ENCODE measurements around the gene HNRNPA2B1.

DNA sequence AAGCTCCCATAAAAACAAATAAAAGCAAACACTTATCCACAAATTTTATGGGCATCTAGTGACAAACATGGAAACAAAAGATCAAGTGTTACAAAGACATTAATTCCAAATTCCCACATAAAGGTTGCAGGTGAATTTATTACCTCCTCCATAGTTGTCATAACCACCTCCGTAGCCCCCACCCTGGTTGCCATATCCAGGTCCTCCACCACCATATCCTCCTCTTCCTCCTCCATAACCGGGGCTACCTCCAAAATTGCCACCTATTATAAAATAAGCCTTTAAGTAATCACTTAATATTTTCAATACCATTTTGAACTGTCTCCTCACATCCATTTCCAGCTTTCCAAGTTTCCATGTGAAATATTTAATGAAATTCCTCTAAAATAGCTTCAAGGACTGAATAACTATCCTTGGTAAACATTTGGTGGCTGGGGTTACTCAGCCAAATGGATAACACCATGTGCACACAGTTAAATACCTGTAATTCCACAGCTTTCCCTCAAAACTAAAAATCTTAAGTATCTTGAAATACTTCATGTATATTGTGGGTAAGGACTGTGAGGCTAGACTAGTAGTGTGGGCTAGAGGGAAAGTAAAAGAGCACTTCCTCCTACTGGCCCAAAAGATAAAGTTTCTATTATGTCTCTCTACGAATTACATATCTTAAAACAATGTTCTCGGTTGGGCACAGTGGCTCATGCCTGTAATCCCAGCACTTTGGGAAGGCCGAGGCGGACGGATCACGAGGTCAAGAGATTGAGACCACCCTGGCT is 6.9 kb downstream of the HNRNPA2B1 start:
- TF ChIP-seq, protein P1, sequence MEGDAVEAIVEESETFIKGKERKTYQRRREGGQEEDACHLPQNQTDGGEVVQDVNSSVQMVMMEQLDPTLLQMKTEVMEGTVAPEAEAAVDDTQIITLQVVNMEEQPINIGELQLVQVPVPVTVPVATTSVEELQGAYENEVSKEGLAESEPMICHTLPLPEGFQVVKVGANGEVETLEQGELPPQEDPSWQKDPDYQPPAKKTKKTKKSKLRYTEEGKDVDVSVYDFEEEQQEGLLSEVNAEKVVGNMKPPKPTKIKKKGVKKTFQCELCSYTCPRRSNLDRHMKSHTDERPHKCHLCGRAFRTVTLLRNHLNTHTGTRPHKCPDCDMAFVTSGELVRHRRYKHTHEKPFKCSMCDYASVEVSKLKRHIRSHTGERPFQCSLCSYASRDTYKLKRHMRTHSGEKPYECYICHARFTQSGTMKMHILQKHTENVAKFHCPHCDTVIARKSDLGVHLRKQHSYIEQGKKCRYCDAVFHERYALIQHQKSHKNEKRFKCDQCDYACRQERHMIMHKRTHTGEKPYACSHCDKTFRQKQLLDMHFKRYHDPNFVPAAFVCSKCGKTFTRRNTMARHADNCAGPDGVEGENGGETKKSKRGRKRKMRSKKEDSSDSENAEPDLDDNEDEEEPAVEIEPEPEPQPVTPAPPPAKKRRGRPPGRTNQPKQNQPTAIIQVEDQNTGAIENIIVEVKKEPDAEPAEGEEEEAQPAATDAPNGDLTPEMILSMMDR (IDR thresholded peaks at IDR 0.05) = no peak
- TF ChIP-seq ETV6 (CRISPR knock-in tag; IDR thresholded peaks at IDR 0.05) (no peak), NR3C1 (CRISPR knock-in tag; conservative IDR thresholded peaks at IDR 0.05; ENCODE audit: low read depth) (no peak), ZNF416 (CRISPR knock-in tag; IDR thresholded peaks at IDR 0.05) (no peak), NR1H2 (CRISPR knock-in tag; IDR thresholded peaks at IDR 0.05) (no peak), ZNF121 (CRISPR knock-in tag; IDR thresholded peaks at IDR 0.05) (no peak)
- TF ChIP-seq, protein P2, sequence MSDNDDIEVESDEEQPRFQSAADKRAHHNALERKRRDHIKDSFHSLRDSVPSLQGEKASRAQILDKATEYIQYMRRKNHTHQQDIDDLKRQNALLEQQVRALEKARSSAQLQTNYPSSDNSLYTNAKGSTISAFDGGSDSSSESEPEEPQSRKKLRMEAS (CRISPR knock-in tag; IDR thresholded peaks at IDR 0.05) = no peak
- TF ChIP-seq, protein P3, sequence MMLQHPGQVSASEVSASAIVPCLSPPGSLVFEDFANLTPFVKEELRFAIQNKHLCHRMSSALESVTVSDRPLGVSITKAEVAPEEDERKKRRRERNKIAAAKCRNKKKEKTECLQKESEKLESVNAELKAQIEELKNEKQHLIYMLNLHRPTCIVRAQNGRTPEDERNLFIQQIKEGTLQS (CRISPR knock-in tag; conservative IDR thresholded peaks at IDR 0.05) = no peak
- TF ChIP-seq, protein P4, sequence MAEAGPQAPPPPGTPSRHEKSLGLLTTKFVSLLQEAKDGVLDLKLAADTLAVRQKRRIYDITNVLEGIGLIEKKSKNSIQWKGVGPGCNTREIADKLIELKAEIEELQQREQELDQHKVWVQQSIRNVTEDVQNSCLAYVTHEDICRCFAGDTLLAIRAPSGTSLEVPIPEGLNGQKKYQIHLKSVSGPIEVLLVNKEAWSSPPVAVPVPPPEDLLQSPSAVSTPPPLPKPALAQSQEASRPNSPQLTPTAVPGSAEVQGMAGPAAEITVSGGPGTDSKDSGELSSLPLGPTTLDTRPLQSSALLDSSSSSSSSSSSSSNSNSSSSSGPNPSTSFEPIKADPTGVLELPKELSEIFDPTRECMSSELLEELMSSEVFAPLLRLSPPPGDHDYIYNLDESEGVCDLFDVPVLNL (CRISPR knock-in tag; IDR thresholded peaks at IDR 0.05; ENCODE audit: borderline replicate concordance, low read depth) = no peak
- TF ChIP-seq, protein P5, sequence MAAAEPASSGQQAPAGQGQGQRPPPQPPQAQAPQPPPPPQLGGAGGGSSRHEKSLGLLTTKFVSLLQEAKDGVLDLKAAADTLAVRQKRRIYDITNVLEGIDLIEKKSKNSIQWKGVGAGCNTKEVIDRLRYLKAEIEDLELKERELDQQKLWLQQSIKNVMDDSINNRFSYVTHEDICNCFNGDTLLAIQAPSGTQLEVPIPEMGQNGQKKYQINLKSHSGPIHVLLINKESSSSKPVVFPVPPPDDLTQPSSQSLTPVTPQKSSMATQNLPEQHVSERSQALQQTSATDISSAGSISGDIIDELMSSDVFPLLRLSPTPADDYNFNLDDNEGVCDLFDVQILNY (CRISPR knock-in tag; IDR thresholded peaks at IDR 0.05) = no peak
- TF ChIP-seq, protein P6, sequence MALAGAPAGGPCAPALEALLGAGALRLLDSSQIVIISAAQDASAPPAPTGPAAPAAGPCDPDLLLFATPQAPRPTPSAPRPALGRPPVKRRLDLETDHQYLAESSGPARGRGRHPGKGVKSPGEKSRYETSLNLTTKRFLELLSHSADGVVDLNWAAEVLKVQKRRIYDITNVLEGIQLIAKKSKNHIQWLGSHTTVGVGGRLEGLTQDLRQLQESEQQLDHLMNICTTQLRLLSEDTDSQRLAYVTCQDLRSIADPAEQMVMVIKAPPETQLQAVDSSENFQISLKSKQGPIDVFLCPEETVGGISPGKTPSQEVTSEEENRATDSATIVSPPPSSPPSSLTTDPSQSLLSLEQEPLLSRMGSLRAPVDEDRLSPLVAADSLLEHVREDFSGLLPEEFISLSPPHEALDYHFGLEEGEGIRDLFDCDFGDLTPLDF (CRISPR knock-in tag; IDR thresholded peaks at IDR 0.05) = no peak
